Neural cell (in vitro differentiated cells): ENCODE measurements around the gene CAPZA2. TPM values are rescaled to one million over a fixed set of nuclear protein-coding genes. Genes with fewer than 3 reads are reported as not detected.

Experiments
- polyA plus RNA-seq: library from polyadenylated mRNA; depleted of rRNA; stranded (reverse); fragments of >200 nt; gene quantifications from 2 replicates; pipeline ENCODE4 v1.2.3, GENCODE V29; 2014
- small RNA-seq, 3 experiments: library from RNA; depleted of rRNA; stranded (forward); fragments of <200 nt; gene quantifications; one replicate each; pipeline ENCODE3, GENCODE V24; 2012

The CAPZA2 gene
- polyA plus RNA-seq, 1 donor from 2014 or later, result 191 TPM

Small RNA genes lying within 50 kb of the gene (small RNA-seq; reads per million reads assigned to genes)
- 0 to 1.2 (median 0) reads per million in 3 experiments for gene RF00019
- 0 reads per million in 3 experiments for gene RF02179
- 0 reads per million in 3 experiments for gene RF02180
- gene RF02188, result 0 reads per million in 3 experiments
- gene RNA5SP239, result 0 reads per million in 3 experiments

Other genes with a start within 250 kb of the CAPZA2 start
- not detected in 2 replicates for gene MET, start 190.4 kb upstream of the CAPZA2 start, polyA plus RNA-seq
- 76.8 and 104 TPM in 2 replicates for gene ST7, start 90.9 kb downstream of the CAPZA2 start, polyA plus RNA-seq